ENCODE data around the gene PTGES3L. TPM values are rescaled to one million over a fixed set of nuclear protein-coding genes. Genes with fewer than 3 reads are reported as not detected.

Gene PTGES3L
- total RNA-seq, 1 experiment from 2014 or later: 1.7 TPM

DNA sequence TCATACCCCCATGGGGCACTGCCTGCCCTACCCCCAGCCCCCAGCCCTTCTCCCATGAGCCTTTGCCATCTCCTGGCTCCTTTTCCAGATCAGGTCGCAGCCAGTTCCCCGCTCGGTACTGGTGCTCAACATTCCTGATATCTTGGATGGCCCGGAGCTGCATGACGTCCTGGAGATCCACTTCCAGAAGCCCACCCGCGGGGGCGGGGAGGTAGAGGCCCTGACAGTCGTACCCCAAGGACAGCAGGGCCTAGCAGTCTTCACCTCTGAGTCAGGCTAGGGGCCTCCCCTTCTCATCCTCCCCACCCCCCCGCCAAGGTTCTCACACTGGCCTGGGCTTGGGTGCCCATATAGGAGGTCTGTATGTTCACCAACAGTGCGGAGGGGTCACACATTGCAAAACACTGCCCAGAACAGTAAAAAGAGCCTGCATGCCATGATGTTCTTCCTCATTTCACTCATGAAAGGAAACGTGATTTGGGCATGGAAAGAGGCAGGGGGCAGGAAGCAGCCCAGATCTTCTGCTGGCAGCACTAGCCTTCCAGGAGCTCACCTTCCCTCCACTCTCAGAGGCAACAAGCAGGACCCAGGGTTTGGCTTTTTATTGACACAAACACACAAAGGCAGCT, 34.3 kb upstream of the PTGES3L start:
- Histone ChIP-seq H3K4me2 (ENCODE audit: low read length) (no peak overlapping the region), H3K9me3 (ENCODE audit: control insufficient read depth in 1 of 2, insufficient read depth in 1 of 2, low read depth in 1 of 2, low read length in 2 of 2) (no peaks in the 10 kb centered on the region), H4K20me1 (ENCODE audit: insufficient read depth) (no peaks in the 10 kb centered on the region), H3K27ac (ENCODE audit: low read depth, low read length) (no peak overlapping the region), H3K9me2 (ENCODE audit: insufficient read depth) (no peaks in the 10 kb centered on the region), H3K79me2 (ENCODE audit: insufficient read depth, low read length) (no peaks in the 10 kb centered on the region), H3K9ac (ENCODE audit: low read length) (no peak overlapping the region), H2AFZ (ENCODE audit: low read depth, low read length, poor library complexity, severe bottlenecking) (no peak overlapping the region), H3K27me3 (ENCODE audit: insufficient read depth, low read length) (no peaks in the 10 kb centered on the region), H3K4me1 (ENCODE audit: control insufficient read depth in 1 of 2, insufficient read depth in 2 of 2, low read length in 2 of 2) (peaks cover 10 to 22% of the 10 kb centered on the region in 2 experiments; a peak in 3 of 4 replicates), H3K4me3 (replicated peaks in 1 of 2; ENCODE audit: low read depth in 1 of 2, low read length in 2 of 2) (no peak overlapping the region), H3K36me3 (ENCODE audit: control insufficient read depth in 1 of 2, insufficient read depth in 2 of 2, low read length in 2 of 2) (peaks cover 0 to 9% of the 10 kb centered on the region in 2 experiments; a peak in 3 of 4 replicates)
- RAD21 ChIA-PET (ENCODE audit: low non-redundant PET in 1 of 2, low total read pairs in 2 of 2, uncharacterized antibody in 2 of 2, unreplicated experiment in 2 of 2): no interaction called here
- DNase-seq (ENCODE audit: low read depth, low spot score) (no peak), ATAC-seq (no peak)
- no peak for TF ChIP-seq POLR2AphosphoS5 (IDR thresholded peaks at IDR 0.05; ENCODE audit: low read depth, low read length)
- TF ChIP-seq ZBTB33 (IDR thresholded peaks at IDR 0.05; ENCODE audit: extremely low read depth, insufficient replicate concordance, low read length): no peak
- no peak for TF ChIP-seq SRF (IDR thresholded peaks at IDR 0.05; ENCODE audit: low read depth)
- no peak for TF ChIP-seq MAX (IDR thresholded peaks at IDR 0.05)
- no peak for TF ChIP-seq EGR1 (IDR thresholded peaks at IDR 0.05; ENCODE audit: low read depth)
- no peak for TF ChIP-seq YY1 (IDR thresholded peaks at IDR 0.05; ENCODE audit: extremely low read depth, insufficient replicate concordance, low read depth, low read length)
- no peak for TF ChIP-seq TCF7L2 (IDR thresholded peaks at IDR 0.05; ENCODE audit: borderline replicate concordance, extremely low read depth, insufficient read depth, insufficient read length)
- TF ChIP-seq CEBPB (IDR thresholded peaks at IDR 0.05; ENCODE audit: low read depth): no peak
- no peak for TF ChIP-seq RAD21 (IDR thresholded peaks at IDR 0.05; ENCODE audit: low read depth)
- TF ChIP-seq POLR2A (IDR thresholded peaks at IDR 0.05; ENCODE audit: borderline replicate concordance, extremely low read depth, insufficient read depth, insufficient read length): no peak
- CTCF ChIA-PET: no interaction called here
- no TSS peak for BruUV-seq (replicated peaks)
- intact Hi-C loops (cut with micrococcal nuclease): no loop called here
- POLR2A ChIA-PET: interaction anchor here (0.7 to 0.9 kb wide), 2 partner anchors 10 to 16 kb away, joined by 3 read pairs; partner anchors contain the start of gene RPL27

Measured in HCT116 (cell line).